CD4-positive, alpha-beta T cell treated with Interleukin-17A for 1 hour (primary cell): Measurements from ENCODE around the gene CMPK1.

Experiments used
- DNase-seq: peaks from one replicate; pipeline ENCODE4 v3.0.0-alpha.2; 2020

Gene CMPK1

GRCh38 chr1:47399138-47399845, 65.7 kb downstream of the CMPK1 start:
- no peak for DNase-seq

- no peak for DNase-seq
Measured at GRCh38 chr1:47399846-47400155, 66.2 kb downstream of the CMPK1 start.

GRCh38 chr1:47401761-47402160, 68.2 kb downstream of the CMPK1 start:
- no peak for DNase-seq

GRCh38 chr1:47402591-47402990, 69.0 kb downstream of the CMPK1 start:
- no peak for DNase-seq

GRCh38 chr1:47403321-47403910, 69.8 kb downstream of the CMPK1 start:
- no peak for DNase-seq

- no peak for DNase-seq
Measured at GRCh38 chr1:47405697-47406096, 72.1 kb downstream of the CMPK1 start.

- no peak for DNase-seq
Measured at GRCh38 chr1:47406966-47407365, 73.4 kb downstream of the CMPK1 start.

GRCh38 chr1:47407481-47407880, 73.9 kb downstream of the CMPK1 start:
- no peak for DNase-seq

- DNase-seq, result no peak
Measured at GRCh38 chr1:47409311-47410067, 75.9 kb downstream of the CMPK1 start.

- no peak for DNase-seq
Measured at GRCh38 chr1:47410068-47410455, 76.5 kb downstream of the CMPK1 start.

GRCh38 chr1:47411436-47411835, 77.8 kb downstream of the CMPK1 start:
- DNase-seq, result no peak

- DNase-seq, result no peak
Measured at GRCh38 chr1:47412437-47412836, 78.8 kb downstream of the CMPK1 start.

- DNase-seq, result no peak
Measured at GRCh38 chr1:47415728-47416318, 82.2 kb downstream of the CMPK1 start, which contains the start of gene FOXE3. Gene FOXE3 (plus strand): TSS chr1:47416285. CDS start chr1:47416316, 31 bp downstream.

- no peak for DNase-seq
Measured at GRCh38 chr1:47416319-47417169, 83.0 kb downstream of the CMPK1 start.

- no peak for DNase-seq
Measured at GRCh38 chr1:47417170-47418044, 83.8 kb downstream of the CMPK1 start.

GRCh38 chr1:47418122-47418521, 84.5 kb downstream of the CMPK1 start:
- no peak for DNase-seq

- DNase-seq, result no peak
Measured at GRCh38 chr1:47418681-47419325, 85.2 kb downstream of the CMPK1 start.

GRCh38 chr1:47420547-47420946, 87.0 kb downstream of the CMPK1 start:
- DNase-seq, result no peak

- no peak for DNase-seq
Measured at GRCh38 chr1:47423872-47424271, 90.3 kb downstream of the CMPK1 start.

GRCh38 chr1:47424336-47424982, 90.9 kb downstream of the CMPK1 start:
- DNase-seq, result peak; percentile 7
